GM23338 (cell line): Measurements from ENCODE around the gene IGF2R. TPM values are rescaled to one million over a fixed set of nuclear protein-coding genes. Genes with fewer than 3 reads are reported as not detected.

Experiments
- ATAC-seq: fragments of 200-7000 bp; cut with Tn5 transposase; 3 replicates; pipeline ENCODE4 v1.9.1; 2020
- DNase-seq: peaks from one replicate; pipeline ENCODE4 v3.0.0-alpha.2; 2015; ENCODE audit warnings: low spot score
- H2AFZ ChIP-seq: fragments of 200-600 bp; sonication (generic); 2 replicates; pipeline ENCODE4 v1.8.0; 2016; ENCODE audit warnings: antibody characterized with exemption, mild to moderate bottlenecking, moderate library complexity
- H3F3A ChIP-seq: fragments of 200-600 bp; sonication (generic); replicated peaks from 2 replicates; pipeline ENCODE4 v1.8.0; 2017; ENCODE audit warnings: antibody characterized with exemption, mixed run types, low read depth
- H3K27ac ChIP-seq: fragments of 200-600 bp; sonication (generic); 2 replicates; pipeline ENCODE4 v1.6.1; 2016; ENCODE audit warnings: low read depth
- H3K27me3 ChIP-seq: fragments of 200-600 bp; sonication (generic); 2 replicates; pipeline ENCODE4 v1.8.0; 2016; ENCODE audit warnings: mild to moderate bottlenecking, mixed run types, moderate library complexity; ENCODE audit not compliant: insufficient read depth
- H3K36me3 ChIP-seq: fragments of 200-600 bp; sonication (generic); 2 replicates; pipeline ENCODE4 v1.8.0; 2016; ENCODE audit warnings: mild to moderate bottlenecking; ENCODE audit not compliant: insufficient read depth
- H3K4me1 ChIP-seq: fragments of 200-600 bp; sonication (generic); 2 replicates; pipeline ENCODE4 v1.8.0; 2016; ENCODE audit warnings: mild to moderate bottlenecking, moderate library complexity; ENCODE audit not compliant: insufficient read depth
- H3K4me2 ChIP-seq: fragments of 200-600 bp; sonication (generic); 2 replicates; pipeline ENCODE4 v1.7.1; 2017; ENCODE audit warnings: mixed run types
- H3K4me3 ChIP-seq: fragments of 200-600 bp; sonication (generic); 2 replicates; pipeline ENCODE4 v1.6.1; 2016; ENCODE audit warnings: mixed run types
- H3K79me2 ChIP-seq: fragments of 200-600 bp; sonication (generic); replicated peaks from 2 replicates; pipeline ENCODE4 v1.8.0; 2017; ENCODE audit warnings: mild to moderate bottlenecking; ENCODE audit not compliant: insufficient read depth
- H3K9me2 ChIP-seq: fragments of 200-600 bp; sonication (generic); 2 replicates; pipeline ENCODE4 v1.8.0; 2017; ENCODE audit not compliant: insufficient read depth
- H4K20me1 ChIP-seq: fragments of 200-600 bp; sonication (generic); replicated peaks from 2 replicates; pipeline ENCODE4 v1.8.0; 2017; ENCODE audit warnings: mild to moderate bottlenecking; ENCODE audit not compliant: insufficient read depth
- H3K27ac Mint-ChIP-seq: 2 replicates; pipeline ENCODE4 v1.8.0; 2020; ENCODE audit warnings: inconsistent platforms, mild to moderate bottlenecking, moderate library complexity, mixed read lengths
- H3K27me3 Mint-ChIP-seq: 3 replicates; pipeline ENCODE4 v1.8.0; 2022; ENCODE audit warnings: low read depth, mild to moderate bottlenecking, moderate library complexity, mixed read lengths, inconsistent platforms; ENCODE audit not compliant: insufficient read depth, poor library complexity
- H3K36me3 Mint-ChIP-seq: 3 replicates; pipeline ENCODE4 v1.8.0; 2021; ENCODE audit warnings: low read depth, mild to moderate bottlenecking, inconsistent platforms, moderate library complexity, mixed read lengths
- H3K4me1 Mint-ChIP-seq: 3 replicates; pipeline ENCODE4 v1.8.0; 2020; ENCODE audit warnings: mild to moderate bottlenecking, inconsistent platforms, mixed read lengths
- H3K4me3 Mint-ChIP-seq: 3 replicates; pipeline ENCODE4 v1.8.0; 2021; ENCODE audit warnings: moderate library complexity, mild to moderate bottlenecking, inconsistent platforms, mixed read lengths
- H3K9me3 Mint-ChIP-seq: 3 replicates; pipeline ENCODE4 v1.8.0; 2020; ENCODE audit warnings: moderate library complexity, mild to moderate bottlenecking, inconsistent platforms, mixed read lengths
- CREB1 ChIP-seq: fragments of 250-450 bp; sonication (Bioruptor Pico); IDR thresholded peaks from 2 replicates; pipeline ENCODE4 v1.5.0; 2020; ENCODE audit warnings: low read depth, mild to moderate bottlenecking, moderate library complexity
- CTCF ChIP-seq, 2 experiments: fragments of 200-600 bp in 1 of 2; sonication (generic) in 1 of 2; conservative IDR thresholded peaks; 2 replicates each; pipeline versions ENCODE4 v1.5.1 to v1.6.1; 2016 to 2017; ENCODE audit warnings: antibody characterized with exemption in 2 of 2, low read depth in 2 of 2, mild to moderate bottlenecking in 2 of 2, moderate library complexity in 1 of 2
- ETS1 ChIP-seq: IDR thresholded peaks from 2 replicates; pipeline ENCODE4 v1.6.1; 2016; ENCODE audit warnings: antibody characterized with exemption
- EZH2 ChIP-seq: fragments of 200-600 bp; sonication (generic); IDR thresholded peaks from one replicate; pipeline ENCODE4 v1.8.0; 2017; ENCODE audit warnings: antibody characterized with exemption, mild to moderate bottlenecking, low read depth; ENCODE audit not compliant: unreplicated experiment
- EZH2phosphoT487 ChIP-seq: fragments of 200-600 bp; sonication (generic); IDR thresholded peaks from one replicate; pipeline ENCODE4 v1.8.1; 2018; ENCODE audit warnings: antibody characterized with exemption; ENCODE audit not compliant: unreplicated experiment
- JUNB ChIP-seq: IDR thresholded peaks from one replicate; pipeline ENCODE4 v1.6.1; 2016; ENCODE audit warnings: antibody characterized with exemption; ENCODE audit not compliant: unreplicated experiment
- NANOG ChIP-seq: IDR thresholded peaks from 2 replicates; pipeline ENCODE4 v1.6.1; 2016; ENCODE audit warnings: antibody characterized with exemption, borderline replicate concordance
- POLR2AphosphoS5 ChIP-seq: IDR thresholded peaks from 2 replicates; pipeline ENCODE4 v1.6.1; 2016; ENCODE audit warnings: antibody characterized with exemption, low read depth
- REST ChIP-seq: IDR thresholded peaks from one replicate; pipeline ENCODE4 v1.6.1; 2018; ENCODE audit warnings: antibody characterized with exemption; ENCODE audit not compliant: unreplicated experiment
- STAT1 ChIP-seq: IDR thresholded peaks from one replicate; pipeline ENCODE4 v1.6.1; 2016; ENCODE audit warnings: antibody characterized with exemption; ENCODE audit not compliant: unreplicated experiment
- ZNF331 ChIP-seq: fragments of 250-450 bp; sonication (Bioruptor Pico); IDR thresholded peaks from 2 replicates; pipeline ENCODE4 v1.5.0; 2020; ENCODE audit warnings: low read depth, mild to moderate bottlenecking, moderate library complexity
- ZNF462 ChIP-seq: fragments of 250-450 bp; sonication (Bioruptor Pico); IDR thresholded peaks from 2 replicates; pipeline ENCODE4 v1.5.0; 2020; ENCODE audit warnings: mild to moderate bottlenecking, moderate library complexity
- polyA plus RNA-seq: library from polyadenylated mRNA; unstranded; fragments of >200 nt; fragmentation: Nextera tagmentation; extraction: Ambion mirVana; gene quantifications from 2 replicates; pipeline ENCODE4 v1.2.1, GENCODE V29; 2016
- total RNA-seq: library from RNA; depleted of rRNA; stranded (reverse); fragments of >200 nt; shearing (Covaris generic); gene quantifications from 2 replicates; pipeline ENCODE4 v1.2.3, GENCODE V29; 2014

The IGF2R gene
- total and polyA plus RNA-seq, 2 experiments from 2014 or later = 12.5 to 76.4 TPM

- Mint-ChIP-seq H3K27me3 (peaks cover 14% of the 10 kb centered on the region), H3K4me3 (no peak overlapping the region; the same call in 2 of the 3 replicates), H3K27ac (no peak overlapping the region; the same call in 1 of the 2 replicates), H3K4me1 (peaks cover 61% of the 10 kb centered on the region), H3K9me3 (no peaks in the 10 kb centered on the region), H3K36me3 (no peaks in the 10 kb centered on the region)
- Histone ChIP-seq H3F3A (no peaks in the 10 kb centered on the region), H3K4me3 (no peak overlapping the region), H2AFZ (no peak overlapping the region), H3K36me3 (no peaks in the 10 kb centered on the region), H3K4me2 (no peak overlapping the region), H4K20me1 (peaks cover 59% of the 10 kb centered on the region), H3K79me2 (peaks cover 100% of the 10 kb centered on the region), H3K4me1 (peaks cover 44% of the 10 kb centered on the region), H3K27ac (no peak overlapping the region), H3K27me3 (no peaks in the 10 kb centered on the region), H3K9me2 (no peaks in the 10 kb centered on the region)
- TF ChIP-seq EZH2phosphoT487 (no peak), EZH2 (no peak), ZNF462 (CRISPR knock-in tag) (no peak), CTCF (conservative IDR thresholded peaks at IDR 0.05; ENCODE audit: low read depth in 2 of 2) (no peak), CREB1 (CRISPR knock-in tag) (no peak), JUNB (no peak), STAT1 (no peak), ZNF331 (CRISPR knock-in tag) (no peak), REST (no peak), ETS1 (no peak), NANOG (no peak), POLR2AphosphoS5 (no peak)
- DNase-seq (no peak), ATAC-seq (no peak)
These were observed 12.2 kb downstream of the IGF2R start for GRCh38 chr6:159981071-159981402.
